ENCODE measurements around the gene NF1.

DNA sequence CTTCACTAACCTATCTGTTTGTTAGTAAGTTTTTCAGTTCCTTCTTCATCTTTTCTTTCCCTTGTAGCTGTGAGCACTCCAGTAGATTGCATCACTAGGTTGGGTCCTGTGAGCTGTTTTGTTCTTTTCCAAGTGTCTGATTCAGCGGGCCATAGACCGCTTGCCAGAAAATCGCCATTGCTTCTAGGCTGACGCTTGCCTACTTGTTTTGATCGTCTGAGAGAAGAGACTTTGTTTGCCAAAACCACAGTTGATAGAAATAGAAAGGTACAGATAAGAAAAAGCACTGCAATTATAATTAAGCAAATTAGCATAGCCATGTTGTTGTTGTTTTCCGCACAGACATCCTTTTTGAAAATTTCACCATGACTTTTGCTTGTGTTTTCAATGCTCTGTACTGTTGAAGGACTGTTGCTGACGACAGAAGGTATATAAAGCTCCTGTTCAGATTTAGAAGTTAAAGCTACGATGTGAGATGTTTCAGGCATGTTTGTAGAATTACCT, 223.6 kb downstream of the NF1 start:
- TF ChIP-seq EZH2 (optimal IDR thresholded peaks at IDR 0.05; ENCODE audit: low read depth, low read length) = no peak
- TF ChIP-seq, protein P1, sequence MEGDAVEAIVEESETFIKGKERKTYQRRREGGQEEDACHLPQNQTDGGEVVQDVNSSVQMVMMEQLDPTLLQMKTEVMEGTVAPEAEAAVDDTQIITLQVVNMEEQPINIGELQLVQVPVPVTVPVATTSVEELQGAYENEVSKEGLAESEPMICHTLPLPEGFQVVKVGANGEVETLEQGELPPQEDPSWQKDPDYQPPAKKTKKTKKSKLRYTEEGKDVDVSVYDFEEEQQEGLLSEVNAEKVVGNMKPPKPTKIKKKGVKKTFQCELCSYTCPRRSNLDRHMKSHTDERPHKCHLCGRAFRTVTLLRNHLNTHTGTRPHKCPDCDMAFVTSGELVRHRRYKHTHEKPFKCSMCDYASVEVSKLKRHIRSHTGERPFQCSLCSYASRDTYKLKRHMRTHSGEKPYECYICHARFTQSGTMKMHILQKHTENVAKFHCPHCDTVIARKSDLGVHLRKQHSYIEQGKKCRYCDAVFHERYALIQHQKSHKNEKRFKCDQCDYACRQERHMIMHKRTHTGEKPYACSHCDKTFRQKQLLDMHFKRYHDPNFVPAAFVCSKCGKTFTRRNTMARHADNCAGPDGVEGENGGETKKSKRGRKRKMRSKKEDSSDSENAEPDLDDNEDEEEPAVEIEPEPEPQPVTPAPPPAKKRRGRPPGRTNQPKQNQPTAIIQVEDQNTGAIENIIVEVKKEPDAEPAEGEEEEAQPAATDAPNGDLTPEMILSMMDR (IDR thresholded peaks at IDR 0.05; ENCODE audit: low read length) = no peak
